KMS-11 (cell line): ENCODE data around the gene TCEA3.

Source experiments
- H2AFZ ChIP-seq: fragments of 200-600 bp; sonication (generic); 2 replicates; pipeline ENCODE4 v1.6.1; 2016; ENCODE audit warnings: antibody characterized with exemption, mixed run types, low read depth
- H3K27ac ChIP-seq: fragments of 200-600 bp; sonication (generic); 2 replicates; pipeline ENCODE4 v1.6.1; 2016; ENCODE audit warnings: mild to moderate bottlenecking, mixed run types
- H3K27me3 ChIP-seq: fragments of 200-600 bp; sonication (generic); 2 replicates; pipeline ENCODE4 v1.6.1; 2017; ENCODE audit warnings: mild to moderate bottlenecking, low read depth, mixed run types, moderate library complexity; ENCODE audit not compliant: insufficient read depth
- H3K36me3 ChIP-seq: fragments of 200-600 bp; sonication (generic); 2 replicates; pipeline ENCODE4 v1.6.1; 2017; ENCODE audit warnings: mild to moderate bottlenecking, mixed run types; ENCODE audit not compliant: insufficient read depth
- H3K4me1 ChIP-seq: fragments of 200-600 bp; sonication (generic); 2 replicates; pipeline ENCODE4 v1.6.1; 2016; ENCODE audit warnings: mild to moderate bottlenecking, low read depth, mixed run types; ENCODE audit not compliant: poor library complexity, severe bottlenecking
- H3K4me2 ChIP-seq: fragments of 200-600 bp; sonication (generic); 2 replicates; pipeline ENCODE4 v1.7.0; 2016; ENCODE audit warnings: mild to moderate bottlenecking, mixed run types
- H3K4me3 ChIP-seq: fragments of 200-600 bp; sonication (generic); IDR thresholded peaks from 2 replicates; pipeline ENCODE4 v1.6.1; 2017; ENCODE audit warnings: low read depth, low read length, mixed read lengths; ENCODE audit not compliant: insufficient read depth
- H3K79me2 ChIP-seq: fragments of 200-600 bp; sonication (generic); 2 replicates; pipeline ENCODE4 v1.6.1; 2016; ENCODE audit warnings: low read depth, mixed run types; ENCODE audit not compliant: insufficient read depth
- H3K9ac ChIP-seq: fragments of 200-600 bp; sonication (generic); 2 replicates; pipeline ENCODE4 v1.6.1; 2016; ENCODE audit warnings: mild to moderate bottlenecking, mixed run types
- H4K20me1 ChIP-seq: fragments of 200-600 bp; sonication (generic); 2 replicates; pipeline ENCODE4 v1.6.1; 2016; ENCODE audit warnings: mild to moderate bottlenecking, mixed run types; ENCODE audit not compliant: insufficient read depth
- TF ChIP-seq, protein P1 (sequence below): fragments of 200-600 bp; sonication (generic); conservative IDR thresholded peaks from 2 replicates; pipeline ENCODE4 v1.6.1; 2017; ENCODE audit warnings: low read depth, mild to moderate bottlenecking, antibody characterized with exemption, low read length, moderate library complexity, mixed read lengths

TCEA3 gene

DNA sequence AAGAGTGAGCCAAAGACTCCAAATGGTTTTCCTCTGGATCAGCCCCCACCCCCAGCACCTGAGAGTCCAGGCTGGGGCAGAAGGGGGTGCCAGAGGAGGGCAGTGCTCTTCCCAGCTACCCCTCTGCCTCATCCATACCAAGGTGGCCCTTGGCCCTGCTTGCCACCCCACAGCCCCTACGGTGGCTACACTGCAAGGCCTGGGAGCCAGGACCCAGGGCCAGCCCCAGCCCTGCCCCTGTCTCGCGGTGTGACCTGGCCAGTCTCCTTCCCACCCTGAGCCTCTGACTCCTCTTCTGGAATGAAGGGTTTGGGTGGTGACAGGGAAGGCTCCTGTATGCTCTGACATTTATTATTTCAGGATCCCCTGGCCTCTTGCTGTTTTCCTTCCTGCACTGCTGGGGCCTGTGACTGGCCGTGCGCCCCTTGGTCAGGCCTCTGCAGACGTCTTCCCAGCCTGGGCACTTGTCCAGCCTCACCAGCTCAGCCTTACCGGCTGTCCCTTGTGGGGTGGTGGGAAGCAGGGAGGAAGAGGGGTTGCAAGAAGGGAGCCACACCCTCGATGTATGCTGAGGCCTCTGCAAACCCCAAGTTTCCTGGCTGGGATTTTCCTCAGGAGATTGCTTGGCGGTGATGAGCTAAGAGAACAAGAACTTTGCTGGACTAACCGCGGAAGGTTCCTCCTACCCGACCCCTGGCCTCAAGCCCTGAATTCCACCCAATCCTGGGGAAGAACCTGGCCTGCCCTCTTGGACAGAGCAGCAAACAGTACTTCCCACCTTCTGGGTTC lies 45.9 kb upstream of the TCEA3 start:
- no peak overlapping the region for H3K4me3 ChIP-seq
- no peak overlapping the region for H3K27ac ChIP-seq
- TF ChIP-seq, protein P1, sequence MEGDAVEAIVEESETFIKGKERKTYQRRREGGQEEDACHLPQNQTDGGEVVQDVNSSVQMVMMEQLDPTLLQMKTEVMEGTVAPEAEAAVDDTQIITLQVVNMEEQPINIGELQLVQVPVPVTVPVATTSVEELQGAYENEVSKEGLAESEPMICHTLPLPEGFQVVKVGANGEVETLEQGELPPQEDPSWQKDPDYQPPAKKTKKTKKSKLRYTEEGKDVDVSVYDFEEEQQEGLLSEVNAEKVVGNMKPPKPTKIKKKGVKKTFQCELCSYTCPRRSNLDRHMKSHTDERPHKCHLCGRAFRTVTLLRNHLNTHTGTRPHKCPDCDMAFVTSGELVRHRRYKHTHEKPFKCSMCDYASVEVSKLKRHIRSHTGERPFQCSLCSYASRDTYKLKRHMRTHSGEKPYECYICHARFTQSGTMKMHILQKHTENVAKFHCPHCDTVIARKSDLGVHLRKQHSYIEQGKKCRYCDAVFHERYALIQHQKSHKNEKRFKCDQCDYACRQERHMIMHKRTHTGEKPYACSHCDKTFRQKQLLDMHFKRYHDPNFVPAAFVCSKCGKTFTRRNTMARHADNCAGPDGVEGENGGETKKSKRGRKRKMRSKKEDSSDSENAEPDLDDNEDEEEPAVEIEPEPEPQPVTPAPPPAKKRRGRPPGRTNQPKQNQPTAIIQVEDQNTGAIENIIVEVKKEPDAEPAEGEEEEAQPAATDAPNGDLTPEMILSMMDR = no peak
- no peaks in the 10 kb centered on the region for H3K79me2 ChIP-seq
- peaks cover 12% of the 10 kb centered on the region for H3K4me1 ChIP-seq
- H4K20me1 ChIP-seq = no peaks in the 10 kb centered on the region
- no peaks in the 10 kb centered on the region for H3K36me3 ChIP-seq
- no peaks in the 10 kb centered on the region for H3K27me3 ChIP-seq
- no peak overlapping the region for H2AFZ ChIP-seq
- H3K9ac ChIP-seq = no peak overlapping the region
- no peak overlapping the region for H3K4me2 ChIP-seq

DNA sequence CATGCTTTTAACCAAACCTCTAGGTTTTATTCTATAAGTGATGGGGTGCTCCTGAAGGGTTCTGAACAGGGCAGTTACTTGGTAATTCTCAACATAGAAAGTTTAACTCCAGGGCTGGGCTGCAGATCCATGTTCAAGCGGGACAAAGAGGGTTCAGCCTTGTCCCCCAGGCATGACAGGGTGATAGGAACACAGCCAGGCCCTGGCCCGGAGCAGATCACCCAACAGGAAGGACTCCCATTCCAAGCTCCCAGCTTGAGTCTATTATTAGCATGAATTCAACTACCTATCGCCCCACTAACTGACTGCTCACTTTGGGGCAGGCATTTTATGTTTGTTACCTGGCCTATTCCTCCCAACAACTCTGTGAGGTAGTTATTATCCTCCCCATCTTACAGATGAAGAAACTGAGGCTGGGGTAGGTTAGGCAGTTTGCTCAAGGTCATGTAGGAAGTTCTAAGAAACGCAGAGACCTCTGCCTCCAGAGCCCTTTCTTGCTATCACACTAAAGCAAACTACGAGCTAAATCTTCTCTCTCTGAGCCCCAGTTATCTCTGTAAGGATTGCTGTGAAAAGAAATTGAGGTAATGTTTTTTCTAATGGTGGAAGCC lies 44.9 kb upstream of the TCEA3 start:
- no peaks in the 10 kb centered on the region for H3K36me3 ChIP-seq
- H3K4me1 ChIP-seq = peaks cover 6% of the 10 kb centered on the region
- no peak overlapping the region for H3K9ac ChIP-seq
- H3K27ac ChIP-seq = no peak overlapping the region
- H2AFZ ChIP-seq = no peak overlapping the region
- no peaks in the 10 kb centered on the region for H3K79me2 ChIP-seq
- H3K4me3 ChIP-seq = no peak overlapping the region
- no peaks in the 10 kb centered on the region for H4K20me1 ChIP-seq
- TF ChIP-seq, protein P1 = no peak
- no peaks in the 10 kb centered on the region for H3K27me3 ChIP-seq
- H3K4me2 ChIP-seq = no peak overlapping the region

DNA sequence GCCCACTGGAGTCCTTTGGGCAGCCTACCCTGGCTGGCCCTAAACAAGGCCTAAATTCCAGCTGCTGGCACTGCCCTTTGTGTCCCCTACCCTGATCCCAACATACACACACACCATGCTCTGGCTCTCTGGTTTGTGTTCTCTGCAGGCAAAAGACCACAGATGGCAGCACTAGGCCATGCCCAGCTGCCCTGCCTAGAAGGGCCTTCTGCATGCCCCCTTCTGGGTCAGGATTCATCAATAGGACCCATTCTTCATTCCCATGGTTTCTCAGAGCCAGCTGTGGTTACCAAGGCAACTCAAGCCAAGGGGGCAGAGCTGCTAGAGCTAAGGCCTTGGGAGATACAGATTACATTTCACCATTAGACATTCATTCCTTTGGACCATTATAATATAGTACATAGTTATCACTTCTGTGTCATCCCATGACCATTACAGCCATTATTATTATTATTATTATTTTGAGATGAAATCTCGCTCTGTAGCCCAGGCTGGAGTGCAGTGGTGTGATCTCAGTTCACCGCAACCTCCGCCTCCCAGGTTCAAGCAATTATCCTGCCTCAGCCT lies 42.0 kb upstream of the TCEA3 start:
- no peaks in the 10 kb centered on the region for H3K79me2 ChIP-seq
- no peak overlapping the region for H3K27ac ChIP-seq
- H3K27me3 ChIP-seq = no peaks in the 10 kb centered on the region
- no peak overlapping the region for H2AFZ ChIP-seq
- H3K36me3 ChIP-seq = no peaks in the 10 kb centered on the region
- no peak overlapping the region for H3K4me2 ChIP-seq
- no peak overlapping the region for H3K4me3 ChIP-seq
- H3K9ac ChIP-seq = no peak overlapping the region
- no peaks in the 10 kb centered on the region for H3K4me1 ChIP-seq
- TF ChIP-seq, protein P1 = no peak
- no peaks in the 10 kb centered on the region for H4K20me1 ChIP-seq

DNA sequence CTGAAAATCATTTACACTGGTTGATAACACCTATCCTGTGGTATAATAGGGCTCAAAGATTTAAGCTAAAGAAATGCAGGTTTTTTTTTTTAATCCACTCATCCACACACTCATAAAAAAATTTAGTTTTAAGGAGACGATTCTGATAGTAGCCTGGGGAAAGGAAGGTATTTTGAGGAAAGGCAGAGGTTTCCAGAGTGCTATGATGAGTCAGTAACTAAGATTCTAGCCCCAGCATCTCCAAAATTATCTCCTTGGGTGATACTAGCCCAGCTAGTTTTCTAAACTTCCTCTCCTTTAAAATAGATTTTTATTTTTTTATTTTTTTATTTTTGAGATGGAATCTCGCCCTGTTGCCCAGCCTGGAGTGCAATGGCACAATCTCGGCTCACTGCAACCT lies 38.7 kb upstream of the TCEA3 start:
- no peaks in the 10 kb centered on the region for H4K20me1 ChIP-seq
- H3K9ac ChIP-seq = no peak overlapping the region
- TF ChIP-seq, protein P1 = no peak
- H3K79me2 ChIP-seq = no peaks in the 10 kb centered on the region
- no peaks in the 10 kb centered on the region for H3K4me1 ChIP-seq
- H3K4me3 ChIP-seq = no peak overlapping the region
- no peaks in the 10 kb centered on the region for H3K36me3 ChIP-seq
- no peaks in the 10 kb centered on the region for H3K27me3 ChIP-seq
- H3K27ac ChIP-seq = no peak overlapping the region
- no peak overlapping the region for H3K4me2 ChIP-seq
- no peak overlapping the region for H2AFZ ChIP-seq
